OCI-LY1 (cell line): ENCODE data around the gene FABP2.
"Not testable (repeated sequence)": the region's sequence is repeated elsewhere in the genome, so short reads cannot be mapped to it uniquely, and the experiment has no call there.

Source experiments
- H2AFZ ChIP-seq: fragments of 200-600 bp; sonication (generic), shearing (Covaris generic); 2 replicates; pipeline ENCODE4 v1.6.0; 2014; ENCODE audit warnings: antibody characterized with exemption, mild to moderate bottlenecking, low read length
- H3F3A ChIP-seq: fragments of 200-600 bp; sonication (generic), shearing (Covaris generic); 2 replicates; pipeline ENCODE4 v1.6.0; 2014; ENCODE audit warnings: mild to moderate bottlenecking, antibody characterized with exemption, low read length, moderate library complexity; ENCODE audit not compliant: insufficient read depth
- H3K27ac ChIP-seq: fragments of 200-600 bp; sonication (generic); 2 replicates; pipeline ENCODE4 v1.5.1; 2014; ENCODE audit warnings: low read length, mixed run types, mild to moderate bottlenecking, low read depth; ENCODE audit not compliant: poor library complexity, severe bottlenecking
- H3K27me3 ChIP-seq: fragments of 200-600 bp; sonication (generic); 2 replicates; pipeline ENCODE4 v1.6.0; 2014; ENCODE audit warnings: antibody characterized with exemption, mild to moderate bottlenecking, low read length, moderate library complexity; ENCODE audit not compliant: insufficient read depth
- H3K36me3 ChIP-seq: fragments of 200-600 bp; sonication (generic); 2 replicates; pipeline ENCODE4 v1.6.1; 2014; ENCODE audit warnings: mild to moderate bottlenecking, antibody characterized with exemption, low read length, moderate library complexity, mixed read lengths; ENCODE audit not compliant: insufficient read depth
- H3K4me1 ChIP-seq: fragments of 200-600 bp; sonication (generic); 2 replicates; pipeline ENCODE4 v1.5.1; 2014; ENCODE audit warnings: mild to moderate bottlenecking, low read length, moderate library complexity; ENCODE audit not compliant: insufficient read depth, severe bottlenecking
- H3K4me2 ChIP-seq: fragments of 200-600 bp; sonication (generic), shearing (Covaris generic); 2 replicates; pipeline ENCODE4 v1.6.1; 2014; ENCODE audit warnings: low read length
- H3K4me3 ChIP-seq: fragments of 200-600 bp; sonication (generic); 2 replicates; pipeline ENCODE4 v1.5.1; 2014; ENCODE audit warnings: low read length, low read depth, mild to moderate bottlenecking, mixed read lengths; ENCODE audit not compliant: poor library complexity, severe bottlenecking
- H3K79me2 ChIP-seq: fragments of 200-600 bp; shearing (Covaris generic); 2 replicates; pipeline ENCODE4 v1.6.1; 2016; ENCODE audit warnings: mixed run types, low read length, mixed read lengths; ENCODE audit not compliant: insufficient read depth
- H3K9ac ChIP-seq: fragments of 200-600 bp; sonication (generic), shearing (Covaris generic); 2 replicates; pipeline ENCODE4 v1.6.1; 2014; ENCODE audit warnings: mild to moderate bottlenecking, low read length, mixed read lengths
- H3K9me2 ChIP-seq: fragments of 200-600 bp; sonication (generic), shearing (Covaris generic); 2 replicates; pipeline ENCODE4 v1.6.1; 2014; ENCODE audit warnings: low read depth, mild to moderate bottlenecking, low read length, mixed read lengths
- H3K9me3 ChIP-seq: fragments of 200-600 bp; shearing (Covaris generic); 2 replicates; pipeline ENCODE4 v1.6.1; 2014; ENCODE audit warnings: low read length, mixed read lengths
- H4K20me1 ChIP-seq: fragments of 200-600 bp; sonication (generic), shearing (Covaris generic); 2 replicates; pipeline ENCODE4 v1.6.0; 2016; ENCODE audit warnings: mild to moderate bottlenecking, low read length; ENCODE audit not compliant: insufficient read depth
- CTCF ChIP-seq: fragments of 200-600 bp; sonication (generic), shearing (Covaris generic); IDR thresholded peaks from 2 replicates; pipeline ENCODE4 v1.5.1; 2017; ENCODE audit warnings: mild to moderate bottlenecking, antibody characterized with exemption, low read length, moderate library complexity, mixed read lengths
- EZH2 ChIP-seq: fragments of 200-600 bp; sonication (generic), shearing (Covaris generic); IDR thresholded peaks from 2 replicates; pipeline ENCODE4 v1.8.0; 2017; ENCODE audit warnings: borderline replicate concordance, mixed run types, mild to moderate bottlenecking, antibody characterized with exemption, low read length, moderate library complexity, mixed read lengths

FABP2 gene

GRCh38 chr4:119337010-119337409, 15.1 kb upstream of the FABP2 start:
- Histone ChIP-seq H3K27ac (no peak overlapping the region), H3K9me3 (no peaks in the 10 kb centered on the region), H3K4me1 (no peaks in the 10 kb centered on the region), H3K27me3 (no peaks in the 10 kb centered on the region), H3K4me2 (no peak overlapping the region), H3K9me2 (no peaks in the 10 kb centered on the region), H3K36me3 (no peaks in the 10 kb centered on the region), H3K9ac (no peak overlapping the region), H3F3A (no peaks in the 10 kb centered on the region), H3K79me2 (no peaks in the 10 kb centered on the region), H2AFZ (no peak overlapping the region), H3K4me3 (no peak overlapping the region), H4K20me1 (no peaks in the 10 kb centered on the region)
- TF ChIP-seq CTCF (no peak), EZH2 (no peak)

GRCh38 chr4:119336332-119336979, 14.5 kb upstream of the FABP2 start:
- not testable (repeated sequence) for H3K9me2 ChIP-seq, H3K4me2 ChIP-seq, H3K9me3 ChIP-seq, H4K20me1 ChIP-seq, H3K27me3 ChIP-seq, H3K9ac ChIP-seq, H3F3A ChIP-seq, H3K4me1 ChIP-seq, H3K36me3 ChIP-seq, H3K4me3 ChIP-seq, H2AFZ ChIP-seq, H3K27ac ChIP-seq, H3K79me2 ChIP-seq

GRCh38 chr4:119329835-119330620, 8.1 kb upstream of the FABP2 start:
- Histone ChIP-seq H4K20me1 (no peaks in the 10 kb centered on the region), H3K27me3 (no peaks in the 10 kb centered on the region), H2AFZ (no peak overlapping the region), H3K4me2 (no peak overlapping the region), H3K36me3 (no peaks in the 10 kb centered on the region), H3F3A (no peaks in the 10 kb centered on the region), H3K4me1 (no peaks in the 10 kb centered on the region), H3K9me2 (no peaks in the 10 kb centered on the region), H3K9me3 (no peaks in the 10 kb centered on the region), H3K27ac (no peak overlapping the region), H3K79me2 (no peaks in the 10 kb centered on the region), H3K9ac (no peak overlapping the region), H3K4me3 (no peak overlapping the region)
- TF ChIP-seq EZH2 (no peak), CTCF (no peak)

- Histone ChIP-seq H3K4me2 (no peak overlapping the region), H3K36me3 (no peaks in the 10 kb centered on the region), H3K79me2 (no peaks in the 10 kb centered on the region), H3K9ac (no peak overlapping the region), H4K20me1 (no peaks in the 10 kb centered on the region), H3K9me3 (no peaks in the 10 kb centered on the region), H3K9me2 (no peaks in the 10 kb centered on the region), H2AFZ (no peak overlapping the region), H3K27ac (no peak overlapping the region), H3F3A (no peaks in the 10 kb centered on the region), H3K27me3 (no peaks in the 10 kb centered on the region), H3K4me3 (no peak overlapping the region), H3K4me1 (no peaks in the 10 kb centered on the region)
- TF ChIP-seq EZH2 = no peak
Measured at GRCh38 chr4:119328695-119329094, 6.8 kb upstream of the FABP2 start.
